SK-N-SH treated with all-trans-retinoic acid at 6 μM for 48 hours (cell line): ENCODE measurements around the gene CRISPLD2.

Experiments
- ATAC-seq: fragments of 200-7000 bp; cut with Tn5 transposase; 3 replicates; pipeline ENCODE4 v1.9.1; 2020; ENCODE audit warnings: mild to moderate bottlenecking, moderate library complexity
- ARNTL ChIP-seq: fragments of 450-650 bp; formaldehyde crosslinking; IDR thresholded peaks from 2 replicates; pipeline ENCODE4 v1.5.0; 2020; ENCODE audit warnings: low read depth, mild to moderate bottlenecking, moderate library complexity, borderline replicate concordance
- BACH2 ChIP-seq: fragments of 250-450 bp; sonication (Bioruptor Pico); IDR thresholded peaks from 2 replicates; pipeline ENCODE4 v1.9.0; 2021; ENCODE audit warnings: mild to moderate bottlenecking, borderline replicate concordance
- CSDC2 ChIP-seq: fragments of 250-450 bp; sonication (Bioruptor Pico); IDR thresholded peaks from 2 replicates; pipeline ENCODE4 v1.5.0; 2020; ENCODE audit warnings: mild to moderate bottlenecking, moderate library complexity
- ESRRG ChIP-seq: fragments of 250-450 bp; sonication (Bioruptor Pico); IDR thresholded peaks from 2 replicates; pipeline ENCODE4 v1.6.1; 2021; ENCODE audit warnings: mild to moderate bottlenecking
- RARB ChIP-seq: fragments of 250-450 bp; sonication (Bioruptor Pico); IDR thresholded peaks from 2 replicates; pipeline ENCODE4 v1.8.0; 2021; ENCODE audit warnings: mild to moderate bottlenecking, moderate library complexity
- TCF4 ChIP-seq: fragments of 250-450 bp; sonication (Bioruptor Pico); IDR thresholded peaks from 2 replicates; pipeline ENCODE4 v1.8.0; 2021; ENCODE audit warnings: mild to moderate bottlenecking, moderate library complexity, borderline replicate concordance
- TOX ChIP-seq: fragments of 250-450 bp; sonication (Bioruptor Pico); IDR thresholded peaks from 2 replicates; pipeline ENCODE4 v1.8.0; 2021; ENCODE audit warnings: mild to moderate bottlenecking, moderate library complexity, borderline replicate concordance
- ZC3H10 ChIP-seq: fragments of 250-450 bp; sonication (Bioruptor Pico); IDR thresholded peaks from 2 replicates; pipeline ENCODE4 v1.5.1; 2021; ENCODE audit warnings: mild to moderate bottlenecking, moderate library complexity
- ZFP3 ChIP-seq: fragments of 250-450 bp; sonication (Bioruptor Pico); IDR thresholded peaks from 2 replicates; pipeline ENCODE4 v1.5.0; 2020; ENCODE audit warnings: mild to moderate bottlenecking, moderate library complexity
- ZFP30 ChIP-seq: fragments of 450-650 bp; formaldehyde crosslinking; IDR thresholded peaks from 2 replicates; pipeline ENCODE4 v1.5.0; 2022; ENCODE audit warnings: mild to moderate bottlenecking, moderate library complexity
- ZNF565 ChIP-seq: fragments of 450-650 bp; formaldehyde crosslinking; conservative IDR thresholded peaks from 2 replicates; pipeline ENCODE4 v1.5.0; 2020; ENCODE audit warnings: low read depth, mild to moderate bottlenecking, moderate library complexity
- ZNF70 ChIP-seq: fragments of 450-650 bp; formaldehyde crosslinking; IDR thresholded peaks from 2 replicates; pipeline ENCODE4 v1.5.0; 2020; ENCODE audit warnings: mild to moderate bottlenecking, moderate library complexity
- ZNF8 ChIP-seq: fragments of 450-650 bp; formaldehyde crosslinking; IDR thresholded peaks from 2 replicates; pipeline ENCODE4 v1.5.0; 2020; ENCODE audit warnings: mild to moderate bottlenecking, moderate library complexity
- TF ChIP-seq, protein P1 (sequence below): fragments of 250-450 bp; sonication (Bioruptor Pico); IDR thresholded peaks from 2 replicates; pipeline ENCODE4 v1.5.1; 2021; ENCODE audit warnings: mild to moderate bottlenecking, moderate library complexity
- TF ChIP-seq, protein P2 (sequence below): fragments of 250-450 bp; sonication (Bioruptor Pico); IDR thresholded peaks from 2 replicates; pipeline ENCODE4 v1.8.0; 2020; ENCODE audit warnings: mild to moderate bottlenecking, moderate library complexity, borderline replicate concordance
- TF ChIP-seq, protein P3 (sequence below): fragments of 250-450 bp; sonication (Bioruptor Pico); IDR thresholded peaks from 2 replicates; pipeline ENCODE4 v1.8.0; 2021; ENCODE audit warnings: low read depth, mild to moderate bottlenecking, moderate library complexity, borderline replicate concordance
- TF ChIP-seq, protein P4 (sequence below): fragments of 250-450 bp; sonication (Bioruptor Pico); IDR thresholded peaks from 2 replicates; pipeline ENCODE4 v1.5.1; 2020; ENCODE audit warnings: low read depth, mild to moderate bottlenecking, moderate library complexity
- TF ChIP-seq, protein P5 (sequence below): fragments of 250-450 bp; sonication (Bioruptor Pico); IDR thresholded peaks from 2 replicates; pipeline ENCODE4 v1.5.0; 2020; ENCODE audit warnings: mild to moderate bottlenecking, moderate library complexity

CRISPLD2 gene

DNA sequence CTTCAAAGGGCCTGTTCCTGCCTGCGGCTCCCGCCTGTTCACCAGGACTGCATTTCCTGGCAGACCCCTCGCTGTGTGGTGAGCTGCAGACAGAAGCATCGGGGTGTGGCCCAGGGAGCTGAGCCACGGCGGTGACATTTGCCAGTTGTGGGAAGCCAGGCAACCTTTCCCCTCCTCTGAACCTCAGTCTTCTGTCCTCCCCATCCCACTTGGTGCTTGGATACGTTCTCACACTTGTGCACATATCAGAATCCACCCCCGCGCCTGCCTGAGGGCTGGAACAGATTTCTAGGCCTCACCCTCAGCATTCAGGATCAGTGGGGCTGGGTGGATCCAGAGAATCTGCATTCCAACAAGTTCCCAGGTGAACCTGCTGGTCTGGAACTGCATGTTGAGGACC is 63.5 kb downstream of the CRISPLD2 start:
- ATAC-seq: no peak
- TF ChIP-seq BACH2 (CRISPR knock-in tag) (no peak), ARNTL (CRISPR knock-in tag) (no peak)
- TF ChIP-seq, protein P1, sequence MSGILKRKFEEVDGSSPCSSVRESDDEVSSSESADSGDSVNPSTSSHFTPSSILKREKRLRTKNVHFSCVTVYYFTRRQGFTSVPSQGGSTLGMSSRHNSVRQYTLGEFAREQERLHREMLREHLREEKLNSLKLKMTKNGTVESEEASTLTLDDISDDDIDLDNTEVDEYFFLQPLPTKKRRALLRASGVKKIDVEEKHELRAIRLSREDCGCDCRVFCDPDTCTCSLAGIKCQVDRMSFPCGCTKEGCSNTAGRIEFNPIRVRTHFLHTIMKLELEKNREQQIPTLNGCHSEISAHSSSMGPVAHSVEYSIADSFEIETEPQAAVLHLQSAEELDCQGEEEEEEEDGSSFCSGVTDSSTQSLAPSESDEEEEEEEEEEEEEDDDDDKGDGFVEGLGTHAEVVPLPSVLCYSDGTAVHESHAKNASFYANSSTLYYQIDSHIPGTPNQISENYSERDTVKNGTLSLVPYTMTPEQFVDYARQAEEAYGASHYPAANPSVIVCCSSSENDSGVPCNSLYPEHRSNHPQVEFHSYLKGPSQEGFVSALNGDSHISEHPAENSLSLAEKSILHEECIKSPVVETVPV (CRISPR knock-in tag): no peak

DNA sequence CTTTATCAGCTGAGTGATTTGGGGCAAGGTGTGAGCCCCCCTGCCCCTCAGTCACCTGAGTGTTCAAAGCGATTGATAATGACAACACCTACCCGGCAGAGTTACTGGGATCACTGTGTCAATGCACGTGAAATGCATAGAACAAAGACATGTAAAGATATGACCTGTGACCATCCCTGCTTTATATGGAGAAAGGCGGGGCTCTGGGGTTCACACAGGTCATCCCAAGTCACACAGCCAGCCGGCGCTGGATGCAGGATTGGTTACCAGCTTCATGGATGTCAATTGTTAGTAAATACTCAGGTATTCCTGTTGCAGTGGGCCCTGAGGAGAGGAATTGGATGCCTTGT is 64.4 kb downstream of the CRISPLD2 start:
- TF ChIP-seq ZFP3: no peak
- no peak for TF ChIP-seq TOX (CRISPR knock-in tag)
- TF ChIP-seq ZNF565 (CRISPR knock-in tag): no peak
- TF ChIP-seq TCF4: no peak
- TF ChIP-seq, protein P1 (CRISPR knock-in tag): no peak
- TF ChIP-seq, protein P2, sequence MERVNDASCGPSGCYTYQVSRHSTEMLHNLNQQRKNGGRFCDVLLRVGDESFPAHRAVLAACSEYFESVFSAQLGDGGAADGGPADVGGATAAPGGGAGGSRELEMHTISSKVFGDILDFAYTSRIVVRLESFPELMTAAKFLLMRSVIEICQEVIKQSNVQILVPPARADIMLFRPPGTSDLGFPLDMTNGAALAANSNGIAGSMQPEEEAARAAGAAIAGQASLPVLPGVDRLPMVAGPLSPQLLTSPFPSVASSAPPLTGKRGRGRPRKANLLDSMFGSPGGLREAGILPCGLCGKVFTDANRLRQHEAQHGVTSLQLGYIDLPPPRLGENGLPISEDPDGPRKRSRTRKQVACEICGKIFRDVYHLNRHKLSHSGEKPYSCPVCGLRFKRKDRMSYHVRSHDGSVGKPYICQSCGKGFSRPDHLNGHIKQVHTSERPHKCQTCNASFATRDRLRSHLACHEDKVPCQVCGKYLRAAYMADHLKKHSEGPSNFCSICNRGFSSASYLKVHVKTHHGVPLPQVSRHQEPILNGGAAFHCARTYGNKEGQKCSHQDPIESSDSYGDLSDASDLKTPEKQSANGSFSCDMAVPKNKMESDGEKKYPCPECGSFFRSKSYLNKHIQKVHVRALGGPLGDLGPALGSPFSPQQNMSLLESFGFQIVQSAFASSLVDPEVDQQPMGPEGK (CRISPR knock-in tag): no peak
- no peak for TF ChIP-seq RARB (CRISPR knock-in tag)
- no peak for TF ChIP-seq ARNTL (CRISPR knock-in tag)
- TF ChIP-seq ESRRG (CRISPR knock-in tag): no peak
- TF ChIP-seq, protein P3, sequence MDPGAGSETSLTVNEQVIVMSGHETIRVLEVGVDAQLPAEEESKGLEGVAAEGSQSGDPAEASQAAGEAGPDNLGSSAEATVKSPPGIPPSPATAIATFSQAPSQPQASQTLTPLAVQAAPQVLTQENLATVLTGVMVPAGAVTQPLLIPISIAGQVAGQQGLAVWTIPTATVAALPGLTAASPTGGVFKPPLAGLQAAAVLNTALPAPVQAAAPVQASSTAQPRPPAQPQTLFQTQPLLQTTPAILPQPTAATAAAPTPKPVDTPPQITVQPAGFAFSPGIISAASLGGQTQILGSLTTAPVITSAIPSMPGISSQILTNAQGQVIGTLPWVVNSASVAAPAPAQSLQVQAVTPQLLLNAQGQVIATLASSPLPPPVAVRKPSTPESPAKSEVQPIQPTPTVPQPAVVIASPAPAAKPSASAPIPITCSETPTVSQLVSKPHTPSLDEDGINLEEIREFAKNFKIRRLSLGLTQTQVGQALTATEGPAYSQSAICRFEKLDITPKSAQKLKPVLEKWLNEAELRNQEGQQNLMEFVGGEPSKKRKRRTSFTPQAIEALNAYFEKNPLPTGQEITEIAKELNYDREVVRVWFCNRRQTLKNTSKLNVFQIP (CRISPR knock-in tag): no peak
- TF ChIP-seq ZNF8 (CRISPR knock-in tag): no peak
- no peak for ATAC-seq

DNA sequence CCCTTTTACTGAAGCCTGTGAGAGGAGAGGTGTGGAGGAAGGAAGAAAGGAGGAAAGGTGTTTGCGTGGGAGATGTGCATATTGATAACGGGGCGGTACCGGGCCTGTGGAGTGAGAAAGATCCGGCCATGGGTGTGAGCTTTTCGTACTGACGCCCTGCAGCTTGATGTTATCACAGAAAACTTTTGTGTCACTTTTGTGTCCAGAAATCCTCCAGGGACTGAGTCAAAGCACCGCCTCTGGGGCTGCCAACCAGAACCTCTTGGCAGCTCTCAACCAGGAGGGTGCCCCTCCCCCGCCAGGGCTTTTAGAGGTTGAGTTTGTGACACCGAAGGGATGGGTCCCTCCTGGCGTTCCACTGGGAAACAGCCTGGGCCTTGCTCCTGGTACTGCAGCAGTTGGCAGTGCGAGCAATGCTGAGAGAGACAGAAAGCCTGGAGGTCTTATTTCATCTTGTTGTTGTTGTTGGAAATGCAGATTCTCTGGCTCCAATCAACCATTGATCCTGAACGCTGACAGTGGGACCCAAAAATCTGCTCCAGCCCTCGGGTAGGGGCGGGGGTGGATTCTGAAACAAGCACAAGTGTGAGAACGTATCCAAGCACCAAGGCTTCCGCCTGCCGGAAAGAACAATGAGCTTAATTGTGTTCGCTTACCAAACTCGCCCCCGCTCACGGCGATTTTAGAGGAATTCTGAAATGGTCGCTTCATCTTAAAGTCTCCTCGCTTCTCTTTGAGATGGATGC is 65.0 kb downstream of the CRISPLD2 start:
- no peak for ATAC-seq
- TF ChIP-seq ZNF565 (CRISPR knock-in tag) (no peak), ZNF70 (CRISPR knock-in tag) (no peak), ZFP3 (no peak), TCF4 (no peak), RARB (CRISPR knock-in tag) (no peak), ZC3H10 (CRISPR knock-in tag) (no peak), BACH2 (CRISPR knock-in tag) (no peak), ZFP30 (CRISPR knock-in tag) (no peak), CSDC2 (CRISPR knock-in tag) (no peak)
- TF ChIP-seq, protein P3 (CRISPR knock-in tag): no peak
- TF ChIP-seq, protein P4, sequence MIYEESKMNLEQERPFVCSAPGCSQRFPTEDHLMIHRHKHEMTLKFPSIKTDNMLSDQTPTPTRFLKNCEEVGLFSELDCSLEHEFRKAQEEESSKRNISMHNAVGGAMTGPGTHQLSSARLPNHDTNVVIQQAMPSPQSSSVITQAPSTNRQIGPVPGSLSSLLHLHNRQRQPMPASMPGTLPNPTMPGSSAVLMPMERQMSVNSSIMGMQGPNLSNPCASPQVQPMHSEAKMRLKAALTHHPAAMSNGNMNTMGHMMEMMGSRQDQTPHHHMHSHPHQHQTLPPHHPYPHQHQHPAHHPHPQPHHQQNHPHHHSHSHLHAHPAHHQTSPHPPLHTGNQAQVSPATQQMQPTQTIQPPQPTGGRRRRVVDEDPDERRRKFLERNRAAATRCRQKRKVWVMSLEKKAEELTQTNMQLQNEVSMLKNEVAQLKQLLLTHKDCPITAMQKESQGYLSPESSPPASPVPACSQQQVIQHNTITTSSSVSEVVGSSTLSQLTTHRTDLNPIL: no peak
- TF ChIP-seq, protein P1 (CRISPR knock-in tag): no peak
- TF ChIP-seq, protein P5, sequence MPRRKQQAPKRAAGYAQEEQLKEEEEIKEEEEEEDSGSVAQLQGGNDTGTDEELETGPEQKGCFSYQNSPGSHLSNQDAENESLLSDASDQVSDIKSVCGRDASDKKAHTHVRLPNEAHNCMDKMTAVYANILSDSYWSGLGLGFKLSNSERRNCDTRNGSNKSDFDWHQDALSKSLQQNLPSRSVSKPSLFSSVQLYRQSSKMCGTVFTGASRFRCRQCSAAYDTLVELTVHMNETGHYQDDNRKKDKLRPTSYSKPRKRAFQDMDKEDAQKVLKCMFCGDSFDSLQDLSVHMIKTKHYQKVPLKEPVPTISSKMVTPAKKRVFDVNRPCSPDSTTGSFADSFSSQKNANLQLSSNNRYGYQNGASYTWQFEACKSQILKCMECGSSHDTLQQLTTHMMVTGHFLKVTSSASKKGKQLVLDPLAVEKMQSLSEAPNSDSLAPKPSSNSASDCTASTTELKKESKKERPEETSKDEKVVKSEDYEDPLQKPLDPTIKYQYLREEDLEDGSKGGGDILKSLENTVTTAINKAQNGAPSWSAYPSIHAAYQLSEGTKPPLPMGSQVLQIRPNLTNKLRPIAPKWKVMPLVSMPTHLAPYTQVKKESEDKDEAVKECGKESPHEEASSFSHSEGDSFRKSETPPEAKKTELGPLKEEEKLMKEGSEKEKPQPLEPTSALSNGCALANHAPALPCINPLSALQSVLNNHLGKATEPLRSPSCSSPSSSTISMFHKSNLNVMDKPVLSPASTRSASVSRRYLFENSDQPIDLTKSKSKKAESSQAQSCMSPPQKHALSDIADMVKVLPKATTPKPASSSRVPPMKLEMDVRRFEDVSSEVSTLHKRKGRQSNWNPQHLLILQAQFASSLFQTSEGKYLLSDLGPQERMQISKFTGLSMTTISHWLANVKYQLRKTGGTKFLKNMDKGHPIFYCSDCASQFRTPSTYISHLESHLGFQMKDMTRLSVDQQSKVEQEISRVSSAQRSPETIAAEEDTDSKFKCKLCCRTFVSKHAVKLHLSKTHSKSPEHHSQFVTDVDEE: no peak
- TF ChIP-seq, protein P2 (CRISPR knock-in tag): no peak
